HepG2 (cell line): ENCODE measurements around the gene TTLL11. TPM values are rescaled to one million over a fixed set of nuclear protein-coding genes. Genes with fewer than 3 reads are reported as not detected.

Source experiments
- DBP ChIP-seq: sonication (generic); formaldehyde crosslinking; IDR thresholded peaks from 2 replicates; pipeline ENCODE4 v1.4.0; 2020; ENCODE audit warnings: missing genetic modification reagents; ENCODE audit errors: not compliant biosample characterization
- ETV6 ChIP-seq: sonication (generic); formaldehyde crosslinking; conservative IDR thresholded peaks from 2 replicates; pipeline ENCODE4 v1.4.0; 2020; ENCODE audit warnings: missing genetic modification reagents
- HNF4A ChIP-seq: sonication (generic); formaldehyde crosslinking; IDR thresholded peaks from 2 replicates; pipeline ENCODE4 v1.4.0; 2020; ENCODE audit warnings: missing genetic modification reagents
- MLX ChIP-seq: IDR thresholded peaks from 2 replicates; pipeline ENCODE4 v1.6.1; 2016
- RELA ChIP-seq: sonication (generic); formaldehyde crosslinking; IDR thresholded peaks from 2 replicates; pipeline ENCODE4 v1.4.0; 2020; ENCODE audit warnings: missing genetic modification reagents
- STAT5B ChIP-seq: sonication (generic); formaldehyde crosslinking; IDR thresholded peaks from 2 replicates; pipeline ENCODE4 v1.4.0; 2020; ENCODE audit warnings: missing genetic modification reagents
- TEF ChIP-seq: sonication (generic); formaldehyde crosslinking; IDR thresholded peaks from 2 replicates; pipeline ENCODE4 v1.5.0; 2020; ENCODE audit warnings: missing genetic modification reagents
- XRCC5 ChIP-seq: fragments of 200-400 bp; formaldehyde crosslinking; optimal IDR thresholded peaks from 2 replicates; pipeline ENCODE3; 2017; ENCODE audit warnings: mild to moderate bottlenecking, low read length
- ZBTB20 ChIP-seq: sonication (generic); formaldehyde crosslinking; IDR thresholded peaks from 2 replicates; pipeline ENCODE4 v1.8.1; 2023; ENCODE audit warnings: missing genetic modification reagents, low read depth, mild to moderate bottlenecking, borderline replicate concordance
- ZNF772 ChIP-seq: sonication (generic); formaldehyde crosslinking; IDR thresholded peaks from 2 replicates; pipeline ENCODE4 v1.5.0; 2020; ENCODE audit warnings: mild to moderate bottlenecking, missing genetic modification reagents
- ZNF773 ChIP-seq: sonication (generic); formaldehyde crosslinking; IDR thresholded peaks from 2 replicates; pipeline ENCODE4 v1.4.0; 2020; ENCODE audit warnings: missing genetic modification reagents, borderline replicate concordance
- polyA plus RNA-seq, 8 experiments: library from polyadenylated mRNA; depleted of rRNA in 3 of 8; stranded (reverse) in 7 of 8; unstranded in 1 of 8; fragments of >200 nt; fragmentation: Illumina TruSeq in 4 of 8; extraction: Trizol in 4 of 8; gene quantifications; 2 replicates each; pipeline versions ENCODE4 v1.2.1 to v1.2.3, GENCODE V29; 2011 to 2016; ENCODE audit warnings: low read depth in 4 of 8, missing spikeins in 1 of 8, mixed read lengths in 1 of 8; ENCODE audit not compliant: insufficient read depth in 1 of 8
- total RNA-seq, 5 experiments: library from RNA; depleted of rRNA; stranded (reverse); fragments of >200 nt; fragmentation: Illumina TruSeq; extraction: Trizol; gene quantifications; 2 replicates each; pipeline ENCODE4 v1.2.3, GENCODE V29; 2016; ENCODE audit warnings: low read depth in 1 of 5
- TF ChIP-seq, protein P1 (sequence below): sonication (generic); formaldehyde crosslinking; IDR thresholded peaks from 2 replicates; pipeline ENCODE4 v1.4.0; 2020; ENCODE audit warnings: missing genetic modification reagents, borderline replicate concordance
- TF ChIP-seq, protein P2 (sequence below): IDR thresholded peaks from 2 replicates; pipeline ENCODE4 v1.4.0; 2020; ENCODE audit warnings: mild to moderate bottlenecking, missing genetic modification reagents

TTLL11 gene
- total and polyA plus RNA-seq, 2 of the 13 experiments (the other 11 are each of a cell fraction or from before 2014, with no cell fraction given): 4.5 to 5.2 TPM

GRCh38 chr9:121990600-121991306 is 102.4 kb downstream of the TTLL11 start (continued):
- TF ChIP-seq TEF: no peak
- no peak for TF ChIP-seq MLX (CRISPR knock-in tag)
- TF ChIP-seq, protein P1, sequence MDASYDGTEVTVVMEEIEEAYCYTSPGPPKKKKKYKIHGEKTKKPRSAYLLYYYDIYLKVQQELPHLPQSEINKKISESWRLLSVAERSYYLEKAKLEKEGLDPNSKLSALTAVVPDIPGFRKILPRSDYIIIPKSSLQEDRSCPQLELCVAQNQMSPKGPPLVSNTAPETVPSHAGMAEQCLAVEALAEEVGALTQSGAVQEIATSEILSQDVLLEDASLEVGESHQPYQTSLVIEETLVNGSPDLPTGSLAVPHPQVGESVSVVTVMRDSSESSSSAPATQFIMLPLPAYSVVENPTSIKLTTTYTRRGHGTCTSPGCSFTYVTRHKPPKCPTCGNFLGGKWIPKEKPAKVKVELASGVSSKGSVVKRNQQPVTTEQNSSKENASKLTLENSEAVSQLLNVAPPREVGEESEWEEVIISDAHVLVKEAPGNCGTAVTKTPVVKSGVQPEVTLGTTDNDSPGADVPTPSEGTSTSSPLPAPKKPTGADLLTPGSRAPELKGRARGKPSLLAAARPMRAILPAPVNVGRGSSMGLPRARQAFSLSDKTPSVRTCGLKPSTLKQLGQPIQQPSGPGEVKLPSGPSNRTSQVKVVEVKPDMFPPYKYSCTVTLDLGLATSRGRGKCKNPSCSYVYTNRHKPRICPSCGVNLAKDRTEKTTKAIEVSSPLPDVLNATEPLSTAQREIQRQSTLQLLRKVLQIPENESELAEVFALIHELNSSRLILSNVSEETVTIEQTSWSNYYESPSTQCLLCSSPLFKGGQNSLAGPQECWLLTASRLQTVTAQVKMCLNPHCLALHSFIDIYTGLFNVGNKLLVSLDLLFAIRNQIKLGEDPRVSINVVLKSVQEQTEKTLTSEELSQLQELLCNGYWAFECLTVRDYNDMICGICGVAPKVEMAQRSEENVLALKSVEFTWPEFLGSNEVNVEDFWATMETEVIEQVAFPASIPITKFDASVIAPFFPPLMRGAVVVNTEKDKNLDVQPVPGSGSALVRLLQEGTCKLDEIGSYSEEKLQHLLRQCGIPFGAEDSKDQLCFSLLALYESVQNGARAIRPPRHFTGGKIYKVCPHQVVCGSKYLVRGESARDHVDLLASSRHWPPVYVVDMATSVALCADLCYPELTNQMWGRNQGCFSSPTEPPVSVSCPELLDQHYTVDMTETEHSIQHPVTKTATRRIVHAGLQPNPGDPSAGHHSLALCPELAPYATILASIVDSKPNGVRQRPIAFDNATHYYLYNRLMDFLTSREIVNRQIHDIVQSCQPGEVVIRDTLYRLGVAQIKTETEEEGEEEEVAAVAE (CRISPR knock-in tag): no peak
- no peak for TF ChIP-seq RELA
- TF ChIP-seq, protein P2, sequence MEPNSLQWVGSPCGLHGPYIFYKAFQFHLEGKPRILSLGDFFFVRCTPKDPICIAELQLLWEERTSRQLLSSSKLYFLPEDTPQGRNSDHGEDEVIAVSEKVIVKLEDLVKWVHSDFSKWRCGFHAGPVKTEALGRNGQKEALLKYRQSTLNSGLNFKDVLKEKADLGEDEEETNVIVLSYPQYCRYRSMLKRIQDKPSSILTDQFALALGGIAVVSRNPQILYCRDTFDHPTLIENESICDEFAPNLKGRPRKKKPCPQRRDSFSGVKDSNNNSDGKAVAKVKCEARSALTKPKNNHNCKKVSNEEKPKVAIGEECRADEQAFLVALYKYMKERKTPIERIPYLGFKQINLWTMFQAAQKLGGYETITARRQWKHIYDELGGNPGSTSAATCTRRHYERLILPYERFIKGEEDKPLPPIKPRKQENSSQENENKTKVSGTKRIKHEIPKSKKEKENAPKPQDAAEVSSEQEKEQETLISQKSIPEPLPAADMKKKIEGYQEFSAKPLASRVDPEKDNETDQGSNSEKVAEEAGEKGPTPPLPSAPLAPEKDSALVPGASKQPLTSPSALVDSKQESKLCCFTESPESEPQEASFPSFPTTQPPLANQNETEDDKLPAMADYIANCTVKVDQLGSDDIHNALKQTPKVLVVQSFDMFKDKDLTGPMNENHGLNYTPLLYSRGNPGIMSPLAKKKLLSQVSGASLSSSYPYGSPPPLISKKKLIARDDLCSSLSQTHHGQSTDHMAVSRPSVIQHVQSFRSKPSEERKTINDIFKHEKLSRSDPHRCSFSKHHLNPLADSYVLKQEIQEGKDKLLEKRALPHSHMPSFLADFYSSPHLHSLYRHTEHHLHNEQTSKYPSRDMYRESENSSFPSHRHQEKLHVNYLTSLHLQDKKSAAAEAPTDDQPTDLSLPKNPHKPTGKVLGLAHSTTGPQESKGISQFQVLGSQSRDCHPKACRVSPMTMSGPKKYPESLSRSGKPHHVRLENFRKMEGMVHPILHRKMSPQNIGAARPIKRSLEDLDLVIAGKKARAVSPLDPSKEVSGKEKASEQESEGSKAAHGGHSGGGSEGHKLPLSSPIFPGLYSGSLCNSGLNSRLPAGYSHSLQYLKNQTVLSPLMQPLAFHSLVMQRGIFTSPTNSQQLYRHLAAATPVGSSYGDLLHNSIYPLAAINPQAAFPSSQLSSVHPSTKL: peak; percentile 52
- TF ChIP-seq STAT5B: no peak
- TF ChIP-seq DBP: no peak
- TF ChIP-seq ZNF773 (CRISPR knock-in tag): no peak
- TF ChIP-seq ZBTB20: 0 out of 2 replicates have a peak, but pooled peaks have one; percentile 25
- TF ChIP-seq HNF4A (CRISPR knock-in tag): peak; percentile 76
- no peak for TF ChIP-seq ETV6
- TF ChIP-seq ZNF772 (CRISPR knock-in tag): 0 out of 2 replicates have a peak, but pooled peaks have one; percentile 56
- TF ChIP-seq XRCC5: peak; percentile 21
